Measurements from ENCODE around the gene SORT1. TPM values are rescaled to one million over a fixed set of nuclear protein-coding genes. Genes with fewer than 3 reads are reported as not detected.

Gene SORT1
- total RNA-seq, 1 experiment from 2014 or later, result 47.9 TPM

DNA sequence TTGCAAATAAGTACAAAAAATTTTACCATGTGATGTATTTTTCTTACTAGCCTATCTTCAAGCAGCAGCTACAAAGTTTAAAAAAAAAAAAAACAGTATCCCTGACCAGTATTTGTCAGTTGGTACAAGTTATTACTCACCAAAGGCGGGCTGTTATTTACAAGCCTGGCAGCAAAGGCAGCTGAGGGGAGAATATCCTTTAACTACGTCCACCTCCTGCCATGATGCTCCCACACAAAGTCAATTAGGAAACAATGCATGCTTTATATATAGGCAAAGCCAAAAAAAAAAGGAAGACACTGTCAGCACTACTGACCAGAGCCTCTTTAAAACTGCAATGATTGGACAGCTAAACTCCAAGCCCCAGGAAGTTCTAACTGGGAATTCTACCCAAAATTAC is 14.8 kb upstream of the SORT1 start:
- Histone ChIP-seq H2BK20ac (ENCODE audit: low read depth, low read length, poor library complexity, severe bottlenecking) (no peak overlapping the region), H3K4me2 (ENCODE audit: insufficient read depth, insufficient read length, low read length) (no peak overlapping the region), H3K4ac (ENCODE audit: low read depth, low read length) (no peak overlapping the region), H3T11ph (ENCODE audit: low read length) (no peak overlapping the region), H4K5ac (ENCODE audit: insufficient read length, low read depth, low read length) (no peak overlapping the region), H3K14ac (ENCODE audit: insufficient read depth, low read length) (no peak overlapping the region), H2AK5ac (ENCODE audit: insufficient read length, low read length) (no peak overlapping the region), H2BK120ac (ENCODE audit: low read depth, low read length, poor library complexity, severe bottlenecking) (no peak overlapping the region), H3K23ac (ENCODE audit: insufficient read length, low read depth, low read length) (no peak overlapping the region), H3K9ac (ENCODE audit: extremely low read depth, insufficient read length, low read length) (no peak overlapping the region), H3K27ac (ENCODE audit: insufficient read length, low read depth, low read length) (no peak overlapping the region), H4K91ac (ENCODE audit: insufficient read length, low read depth, low read length) (no peak overlapping the region), H3K4me1 (ENCODE audit: insufficient read depth, low read length) (no peaks in the 10 kb centered on the region), H4K20me1 (ENCODE audit: control insufficient read depth, insufficient read depth, insufficient read length) (no peaks in the 10 kb centered on the region), H3K79me2 (ENCODE audit: insufficient read depth, low read length) (peaks cover 3% of the 10 kb centered on the region; the same call in 1 of the 2 replicates), H3K27me3 (ENCODE audit: insufficient read depth, low read length) (no peaks in the 10 kb centered on the region), H4K8ac (replicated peaks; ENCODE audit: insufficient read length, low read depth, low read length) (no peak overlapping the region), H2BK15ac (ENCODE audit: low read depth, low read length) (no peak overlapping the region), H3K79me1 (ENCODE audit: insufficient read depth, low read depth, low read length, poor library complexity, severe bottlenecking) (no peaks in the 10 kb centered on the region), H2AFZ (ENCODE audit: low read length) (no peak overlapping the region), H3K18ac (ENCODE audit: insufficient read length, low read depth, low read length) (no peak overlapping the region), H3K56ac (ENCODE audit: insufficient read length, low read depth, low read length) (no peak overlapping the region), H2BK5ac (ENCODE audit: insufficient read length, low read length) (no peak overlapping the region), H3K23me2 (ENCODE audit: insufficient read length, low read depth, low read length, poor library complexity, severe bottlenecking) (no peaks in the 10 kb centered on the region), H2BK12ac (ENCODE audit: insufficient read length, low read depth, low read length) (no peak overlapping the region), H3K9me3 (ENCODE audit: control insufficient read depth, low read depth, low read length) (no peaks in the 10 kb centered on the region)
- no CpG with 5 or more reads among the region's 2 CpGs for WGBS (ENCODE audit: extremely low coverage, insufficient read length, low lambda C conversion rate)
- H3K4me1 Mint-ChIP-seq, result no peaks in the 10 kb centered on the region
- peaks cover 48 to 92% (median 82%) of the 10 kb centered on the region in 3 experiments; a peak in 6 of 7 replicates for H3K36me3 Mint-ChIP-seq (ENCODE audit: insufficient read depth in 1 of 3, low read depth in 3 of 3)
- no peaks in the 10 kb centered on the region for H3K27me3 Mint-ChIP-seq (ENCODE audit: low read depth)
- no peak for TF ChIP-seq CTCF (conservative IDR thresholded peaks at IDR 0.05)
- no peak overlapping the region for H3K27ac Mint-ChIP-seq
- no peak overlapping the region for H3K4me3 Mint-ChIP-seq
- no peaks in the 10 kb centered on the region; a peak in 1 of 5 replicates for H3K9me3 Mint-ChIP-seq
- no peak for DNase-seq
